C1 segment of cervical spinal cord (tissue), 14 donors: ENCODE results near the gene FIZ1.

ENCODE experiments used
- DNase-seq, 14 donors: peaks; one replicate each; lab custom pipeline; 2025; lab: John Stamatoyannopoulos, UW

FIZ1 gene

GRCh38 chr19:55636723-55637122, 37.4 kb upstream of the FIZ1 start:
- no peak for DNase-seq

GRCh38 chr19:55635856-55636440, 36.6 kb upstream of the FIZ1 start:
- DNase-seq = no peak

- DNase-seq = no peak
These were observed 36.0 kb upstream of the FIZ1 start for GRCh38 chr19:55635334-55635717.

GRCh38 chr19:55633861-55634260, 34.5 kb upstream of the FIZ1 start:
- DNase-seq = no peak

- DNase-seq = peak in 13 of 14 donors; percentile 5 to 80 (median 66)
These were observed 33.1 kb upstream of the FIZ1 start for GRCh38 chr19:55632463-55632834.

GRCh38 chr19:55626350-55626749, 27.0 kb upstream of the FIZ1 start:
- no peak for DNase-seq

GRCh38 chr19:55625004-55625326, 25.6 kb upstream of the FIZ1 start:
- DNase-seq = no peak

GRCh38 chr19:55624109-55625003, 25.0 kb upstream of the FIZ1 start, which contains the start of gene ZNF784:
Gene ZNF784 (minus strand): TSS chr19:55624566. CDS start chr19:55624561, 5 bp downstream.
- DNase-seq = peak; percentile 46 to 94 (median 91)

GRCh38 chr19:55623561-55623960, 24.2 kb upstream of the FIZ1 start:
- DNase-seq = no peak

- DNase-seq = no peak
These were observed 23.8 kb upstream of the FIZ1 start for GRCh38 chr19:55623130-55623529.

- DNase-seq = peak in 1 of 14 donors; percentile 9
These were observed 23.1 kb upstream of the FIZ1 start for GRCh38 chr19:55622242-55622969.

- no peak for DNase-seq
These were observed 22.4 kb upstream of the FIZ1 start for GRCh38 chr19:55621673-55622231.

- peak in 1 of 14 donors; percentile 42 for DNase-seq
These were observed 21.9 kb upstream of the FIZ1 start for GRCh38 chr19:55621205-55621672.

GRCh38 chr19:55620410-55621204, 21.3 kb upstream of the FIZ1 start:
- DNase-seq = no peak

- DNase-seq = no peak
These were observed 20.0 kb upstream of the FIZ1 start for GRCh38 chr19:55619286-55619685.

- DNase-seq = no peak
These were observed 19.1 kb upstream of the FIZ1 start for GRCh38 chr19:55618426-55618825.

- no peak for DNase-seq
These were observed 18.1 kb upstream of the FIZ1 start for GRCh38 chr19:55617426-55617825.

- DNase-seq = no peak
These were observed 17.1 kb upstream of the FIZ1 start for GRCh38 chr19:55616395-55616875.

GRCh38 chr19:55615543-55616394, 16.5 kb upstream of the FIZ1 start:
- DNase-seq = no peak
